ENCODE results near the gene NPLOC4. TPM values are rescaled to one million over a fixed set of nuclear protein-coding genes. Genes with fewer than 3 reads are reported as not detected.

NPLOC4 gene
- total and polyA plus RNA-seq, 2 of the 8 experiments (the other 6 are each of a cell fraction or from before 2014, with no cell fraction given): 70.7 to 92.7 TPM

DNA sequence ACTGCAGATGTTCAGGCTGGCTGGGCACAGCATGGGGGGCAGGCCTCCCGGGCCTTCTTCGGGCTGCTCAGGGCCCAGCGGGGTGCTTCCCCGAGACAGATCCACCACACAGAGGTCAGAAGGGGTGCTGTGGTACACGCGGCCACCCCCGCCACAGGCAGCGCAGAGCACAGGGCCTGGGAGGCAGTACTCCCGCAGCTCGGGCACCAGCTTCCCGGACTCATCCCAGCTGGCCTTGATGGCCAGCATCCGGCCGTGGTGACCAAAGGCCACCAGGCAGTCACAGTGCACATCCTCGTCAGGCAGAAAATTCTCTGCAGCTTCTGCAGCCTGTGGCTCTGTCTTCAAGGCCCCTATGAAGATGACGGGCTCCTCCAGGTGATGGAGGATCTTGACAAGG is 86.6 kb downstream of the NPLOC4 start:
- H3K23me2 ChIP-seq (ENCODE audit: low read depth, low read length): peaks cover 9% of the 10 kb centered on the region; the same call in 1 of the 2 replicates
- no peaks in the 10 kb centered on the region for H3K27me3 ChIP-seq (replicated peaks in 1 of 4; ENCODE audit: control insufficient read depth in 3 of 4, extremely low read depth in 1 of 4, insufficient read depth in 3 of 4, low read length in 3 of 4)
- H4K91ac ChIP-seq (replicated peaks; ENCODE audit: insufficient read length, low read length): no peak overlapping the region
- peaks cover 0 to 10% of the 10 kb centered on the region in 2 experiments; a peak in 1 of 4 replicates for H3K79me2 ChIP-seq (ENCODE audit: control insufficient read depth in 1 of 2, insufficient read depth in 2 of 2, low read length in 2 of 2)
- H2BK20ac ChIP-seq (ENCODE audit: low read length): no peak overlapping the region
- H3K9ac ChIP-seq (replicated peaks in 1 of 4; ENCODE audit: extremely low read depth in 1 of 4, low read depth in 3 of 4, low read length in 3 of 4): no peak overlapping the region
- peaks cover 3 to 17% (median 8%) of the 10 kb centered on the region in 4 experiments for H3K4me1 ChIP-seq (replicated peaks in 1 of 4; ENCODE audit: control insufficient read depth in 3 of 4, insufficient read depth in 4 of 4, low read length in 3 of 4)
- H2BK120ac ChIP-seq (replicated peaks; ENCODE audit: low read depth, low read length): no peak overlapping the region
- H3K4me3 ChIP-seq (ENCODE audit: extremely low read depth in 1 of 4, insufficient read depth in 2 of 4, low read depth in 3 of 4, low read length in 4 of 4): no peak overlapping the region
- FAIRE-seq (no peak), DNase-seq (ENCODE audit: low read depth in 1 of 2, low spot score in 2 of 2) (no peak)
- no peak overlapping the region for H2AK5ac ChIP-seq (ENCODE audit: low read depth, low read length)
- 90% methylated on average over 15 of the region's 15 CpGs; no CpG with 5 or more reads in 1 of the 2 experiments for WGBS, 2 experiments (ENCODE audit: extremely low coverage in 1 of 2, insufficient coverage in 1 of 2, insufficient read length in 1 of 2, insufficient replicate concordance in 2 of 2, low coverage in 1 of 2, low lambda C conversion rate in 2 of 2, missing lambda C conversion rate in 1 of 2)
- no peaks in the 10 kb centered on the region for H3K9me3 ChIP-seq (ENCODE audit: insufficient read depth in 2 of 2, low read depth in 1 of 2, low read length in 1 of 2)
- H3K14ac ChIP-seq (ENCODE audit: insufficient read length): no peak overlapping the region
- TF ChIP-seq SIRT6 (IDR thresholded peaks at IDR 0.05; ENCODE audit: low read length) (no peak), POU5F1 (IDR thresholded peaks at IDR 0.05; ENCODE audit: low read depth, low read length) (no peak), CBX5 (IDR thresholded peaks at IDR 0.05; ENCODE audit: low read depth, low read length) (no peak)
- TF ChIP-seq, protein P1, sequence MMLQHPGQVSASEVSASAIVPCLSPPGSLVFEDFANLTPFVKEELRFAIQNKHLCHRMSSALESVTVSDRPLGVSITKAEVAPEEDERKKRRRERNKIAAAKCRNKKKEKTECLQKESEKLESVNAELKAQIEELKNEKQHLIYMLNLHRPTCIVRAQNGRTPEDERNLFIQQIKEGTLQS (IDR thresholded peaks at IDR 0.05; ENCODE audit: insufficient read depth, low read depth, low read length): no peak
- H3K4ac ChIP-seq (replicated peaks; ENCODE audit: insufficient read length, low read depth, low read length): no peak overlapping the region
- H3K27ac ChIP-seq (ENCODE audit: low read depth, low read length): no peak overlapping the region
- POLR2A ChIA-PET (ENCODE audit: partially characterized antibody): interaction anchor here (1.9 to 5.0 kb wide), 2 partner anchors 9 to 12 kb away, joined by 4 to 50 read pairs; no protein-coding TSS in a partner anchor
- no peak overlapping the region for H3K18ac ChIP-seq (ENCODE audit: extremely low read depth, low read length)
- no peak overlapping the region for H2AFZ ChIP-seq (ENCODE audit: low read length)
- CTCF ChIA-PET (ENCODE audit: partially characterized antibody): interaction anchor here (1.7 to 2.8 kb wide), 3 partner anchors 12 to 109 kb away, joined by 4 to 8 read pairs (median 4); no protein-coding TSS in a partner anchor
- peak overlapping the region; percentile 23; the same call in 1 of the 2 replicates for H4K8ac ChIP-seq (ENCODE audit: extremely low read depth, insufficient read depth, low read length)
- no peak overlapping the region for H3K23ac ChIP-seq (ENCODE audit: insufficient read length)
- no peak overlapping the region for H2BK5ac ChIP-seq (ENCODE audit: low read depth, low read length)
- H4K5ac ChIP-seq (ENCODE audit: insufficient read length, low read depth, low read length): no peak overlapping the region
- H3K56ac ChIP-seq (replicated peaks; ENCODE audit: insufficient read length, low read depth, low read length): no peak overlapping the region
- no peak overlapping the region for H2BK15ac ChIP-seq (ENCODE audit: low read length)
- peak overlapping the region in 1 of 2 experiments; percentile 87; a peak in 1 of 4 replicates for H3K4me2 ChIP-seq (ENCODE audit: insufficient read depth in 1 of 2, low read depth in 2 of 2, low read length in 2 of 2)
- peaks cover 0 to 26% of the 10 kb centered on the region in 2 experiments for H4K20me1 ChIP-seq (replicated peaks in 1 of 2; ENCODE audit: control insufficient read depth in 1 of 2, insufficient read depth in 2 of 2, low read length in 2 of 2)
- H3K79me1 ChIP-seq (ENCODE audit: low read depth, low read length): peaks cover 4% of the 10 kb centered on the region; the same call in 1 of the 2 replicates
- peaks cover 0 to 27% (median 17%) of the 10 kb centered on the region in 4 experiments; a peak in 7 of 8 replicates for H3K36me3 ChIP-seq (ENCODE audit: control insufficient read depth in 2 of 4, insufficient read depth in 4 of 4, low read length in 3 of 4)
- no peak overlapping the region for H2BK12ac ChIP-seq (ENCODE audit: low read depth, low read length)

All from H1 (cell line).